Endothelial cell of umbilical vein (primary cell): ENCODE results near the gene CAMTA1. TPM values are rescaled to one million over a fixed set of nuclear protein-coding genes. Genes with fewer than 3 reads are reported as not detected.

Experiments used
- BruUV-seq: library from RNA; stranded (reverse); fragments of 400-500 nt; replicated peaks from 2 replicates; lab custom pipeline; 2021; lab: Mats Ljungman, UMichigan
- CTCF ChIA-PET: fragments of 300-600, 350-600 bp; sonication (Branson Sonifier 250); formaldehyde crosslinking; loops from one replicate; lab custom pipeline; 2021; ENCODE audit warnings: antibody characterized with exemption, inconsistent platforms; lab: Charles Lee
- POLR2A ChIA-PET: fragments of 300-600, 350-600 bp; sonication (Branson Sonifier 250); formaldehyde crosslinking; loops from one replicate; lab custom pipeline; 2021; ENCODE audit warnings: antibody characterized with exemption, inconsistent platforms; lab: Charles Lee
- DNase-seq: peaks from one replicate; pipeline ENCODE4 v3.0.0-alpha.2; 2011; ENCODE audit warnings: low read depth, low spot score
- FAIRE-seq: peaks from 2 replicates; lab custom pipeline; 2011; peaks lifted over from hg19 to GRCh38; lab: Jason Lieb, UNC
- H2AFZ ChIP-seq: 2 replicates; pipeline ENCODE4 v1.6.0; 2012; ENCODE audit warnings: low read depth, low read length, control low read depth, inconsistent platforms
- H3K27ac ChIP-seq: 2 replicates; pipeline ENCODE4 v1.5.1; 2011; ENCODE audit warnings: low read depth, mild to moderate bottlenecking, control low read depth, low read length, moderate library complexity; ENCODE audit not compliant: insufficient read depth
- H3K27me3 ChIP-seq, 2 experiments: 2 replicates each; pipeline versions ENCODE4 v1.6.0 to v1.6.1; 2011; ENCODE audit warnings: low read length in 2 of 2, mixed read lengths in 1 of 2; ENCODE audit not compliant: control insufficient read depth in 2 of 2, insufficient read depth in 2 of 2
- H3K36me3 ChIP-seq, 2 experiments: 2 replicates in 1 of 2; 3 replicates in 1 of 2; pipeline ENCODE4 v1.5.1; 2011; ENCODE audit warnings: low read length in 2 of 2, mild to moderate bottlenecking in 1 of 2, moderate library complexity in 1 of 2; ENCODE audit not compliant: control insufficient read depth in 2 of 2, insufficient read depth in 2 of 2; ENCODE audit errors: extremely low read depth in 1 of 2
- H3K4me1 ChIP-seq: 3 replicates; pipeline ENCODE4 v1.5.1; 2011; ENCODE audit warnings: mild to moderate bottlenecking, low read length; ENCODE audit not compliant: control insufficient read depth, insufficient read depth; ENCODE audit errors: extremely low read depth
- H3K4me2 ChIP-seq: 2 replicates; pipeline ENCODE4 v1.6.1; 2011; ENCODE audit warnings: low read length, control low read depth, mixed read lengths; ENCODE audit not compliant: insufficient read depth
- H3K4me3 ChIP-seq, 3 experiments: fragments of 200-600 bp in 1 of 3; sonication (generic), shearing (Covaris generic) in 1 of 3; replicated peaks in 1 of 3; 2 replicates each; pipeline ENCODE4 v1.5.1; 2011 to 2016; ENCODE audit warnings: control low read depth in 3 of 3, low read length in 3 of 3, mild to moderate bottlenecking in 2 of 3, inconsistent platforms in 1 of 3, low read depth in 1 of 3, moderate library complexity in 1 of 3; ENCODE audit not compliant: insufficient read depth in 1 of 3
- H3K79me2 ChIP-seq: 2 replicates; pipeline ENCODE4 v1.6.0; 2012; ENCODE audit warnings: low read length, inconsistent platforms; ENCODE audit not compliant: control insufficient read depth, insufficient read depth
- H3K9ac ChIP-seq: replicated peaks from 2 replicates; pipeline ENCODE3; 2011; ENCODE audit warnings: low read length, control low read depth; ENCODE audit not compliant: insufficient read depth; ENCODE audit errors: extremely low read depth
- H3K9me1 ChIP-seq: replicated peaks from 3 replicates; pipeline ENCODE4 v1.6.0; 2011; ENCODE audit warnings: mild to moderate bottlenecking, low read length; ENCODE audit not compliant: control insufficient read depth, insufficient read depth; ENCODE audit errors: extremely low read depth
- H3K9me3 ChIP-seq: replicated peaks from 2 replicates; pipeline ENCODE4 v1.5.1; 2012; ENCODE audit warnings: low read length, inconsistent platforms; ENCODE audit not compliant: control insufficient read depth, insufficient read depth
- H4K20me1 ChIP-seq: replicated peaks from 2 replicates; pipeline ENCODE3; 2011; ENCODE audit warnings: mild to moderate bottlenecking, low read length; ENCODE audit not compliant: control insufficient read depth, insufficient read depth; ENCODE audit errors: extremely low read depth
- EZH2 ChIP-seq: IDR thresholded peaks from 2 replicates; pipeline ENCODE4 v1.6.1; 2012; ENCODE audit warnings: borderline replicate concordance, low read depth, mild to moderate bottlenecking, moderate library complexity, low read length, inconsistent platforms; ENCODE audit not compliant: severe bottlenecking
- FOS ChIP-seq: IDR thresholded peaks from 2 replicates; pipeline ENCODE4 v1.6.1; 2011; ENCODE audit warnings: mild to moderate bottlenecking, low read length, moderate library complexity, borderline replicate concordance; ENCODE audit not compliant: insufficient read depth
- GATA2 ChIP-seq: IDR thresholded peaks from 2 replicates; pipeline ENCODE4 v1.7.0; 2011; ENCODE audit warnings: low read depth, mild to moderate bottlenecking, moderate library complexity, mixed read lengths, low read length; ENCODE audit not compliant: insufficient read length, insufficient read depth
- JUN ChIP-seq: IDR thresholded peaks from 2 replicates; pipeline ENCODE4 v1.6.1; 2011; ENCODE audit warnings: borderline replicate concordance, low read depth; ENCODE audit not compliant: insufficient read length, insufficient read depth
- MYC ChIP-seq: IDR thresholded peaks from one replicate; pipeline ENCODE4 v1.6.1; 2011; ENCODE audit warnings: mild to moderate bottlenecking, low read depth, low read length
- POLR2A ChIP-seq: IDR thresholded peaks from 2 replicates; pipeline ENCODE4 v1.6.1; 2012; ENCODE audit warnings: low read depth, mild to moderate bottlenecking, control low read depth, low read length
- POLR2AphosphoS5 ChIP-seq: IDR thresholded peaks from 2 replicates; pipeline ENCODE4 v1.6.1; 2012; ENCODE audit warnings: low read depth, mild to moderate bottlenecking, control low read depth, low read length, moderate library complexity; ENCODE audit not compliant: insufficient read depth
- dilution Hi-C: fragments of 300-500 bp; cut with MboI; formaldehyde crosslinking; loops from one replicate; pipeline ENCODE4 v1.15.0; 2019; ENCODE audit warnings: low sequenced_read_pairs; ENCODE audit not compliant: extremely low pct_ligation_motif_present
- intact Hi-C: fragments of 100-400 bp; cut with micrococcal nuclease; formaldehyde crosslinking; loops from one replicate; pipeline ENCODE4 v1.10.0; 2022
- polyA plus RNA-seq, 4 experiments: library from polyadenylated mRNA; depleted of rRNA in 3 of 4; stranded (reverse) in 3 of 4; unstranded in 1 of 4; fragments of >200 nt; gene quantifications; 2 replicates each; pipeline versions ENCODE4 v1.2.1 to v1.2.3, GENCODE V29; 2011 to 2012; ENCODE audit warnings: missing spikeins in 1 of 4
- total RNA-seq: library from RNA; stranded (reverse); gene quantifications from 2 replicates; pipeline ENCODE4 v1.2.3, GENCODE V29; 2021
- TF ChIP-seq, protein P1 (sequence below), 2 donors: IDR thresholded peaks; 1 replicate in 1 of 2; 2 replicates in 1 of 2; pipeline ENCODE4 v1.5.1; 2011; ENCODE audit warnings: low read length in 2 of 2, mild to moderate bottlenecking in 2 of 2, moderate library complexity in 2 of 2, control low read depth in 1 of 2, inconsistent platforms in 1 of 2, low read depth in 1 of 2; ENCODE audit not compliant: insufficient read depth in 1 of 2; ENCODE audit errors: extremely low read depth in 1 of 2
- TF ChIP-seq, protein P2 (sequence below): IDR thresholded peaks from 2 replicates; pipeline ENCODE4 v1.6.1; 2011; ENCODE audit not compliant: insufficient read depth, insufficient read length

CAMTA1 gene
- total and polyA plus RNA-seq, 2 donors (not counting 3 experiments of a cell fraction or from before 2014, with no cell fraction given), result 50.8 to 92.7 TPM

DNA sequence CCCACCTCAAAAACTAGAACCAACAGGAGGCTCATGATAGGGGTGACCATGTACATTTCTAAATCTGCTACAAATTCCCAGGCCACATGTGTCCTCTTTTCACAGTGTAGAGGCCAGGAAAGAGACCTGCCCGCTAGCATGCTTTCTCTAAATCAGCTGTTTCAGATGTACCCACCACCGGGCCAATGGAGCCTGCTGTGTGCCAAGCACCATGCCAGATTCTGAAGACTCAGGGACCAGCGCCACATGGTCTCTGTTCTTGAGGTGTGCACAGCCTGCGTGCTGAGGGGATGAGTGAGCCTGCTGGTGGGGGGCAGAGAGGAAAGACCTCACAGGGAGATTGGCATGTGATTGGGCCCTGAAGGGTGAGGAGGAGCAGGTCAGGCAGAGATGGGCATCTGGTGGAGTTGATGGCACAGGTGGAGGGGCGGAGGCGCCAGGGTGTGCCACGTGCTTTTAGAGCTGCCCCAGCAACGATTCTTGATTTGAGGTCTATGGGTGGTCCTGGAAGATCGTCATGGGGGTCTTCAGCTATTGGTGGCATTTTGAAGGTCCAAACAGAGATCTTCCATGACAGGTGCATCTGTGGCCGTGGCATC, 500.7 kb downstream of the CAMTA1 start:
- Histone ChIP-seq H2AFZ (no peak overlapping the region), H3K9me3 (no peaks in the 10 kb centered on the region), H3K36me3 (no peaks in the 10 kb centered on the region), H3K27me3 (no peaks in the 10 kb centered on the region), H3K4me3 (no peak overlapping the region), H3K9ac (no peak overlapping the region), H3K4me2 (no peak overlapping the region), H3K9me1 (no peaks in the 10 kb centered on the region), H3K4me1 (no peaks in the 10 kb centered on the region), H4K20me1 (no peaks in the 10 kb centered on the region), H3K79me2 (no peaks in the 10 kb centered on the region), H3K27ac (no peak overlapping the region)
- intact Hi-C loops (no loop called here), dilution Hi-C loops (no loop called here)
- no peak for DNase-seq
- BruUV-seq, result no TSS peak
- ChIA-PET POLR2A (no interaction called here), CTCF (interaction anchor here (1.1 kb wide), 1 partner anchor 13 kb away, joined by 5 read pairs; no protein-coding TSS in a partner anchor)
- no peak for FAIRE-seq
- TF ChIP-seq FOS, result no peak
- no peak for TF ChIP-seq EZH2
- TF ChIP-seq JUN, result no peak
- no peak for TF ChIP-seq POLR2A
- TF ChIP-seq, protein P1, sequence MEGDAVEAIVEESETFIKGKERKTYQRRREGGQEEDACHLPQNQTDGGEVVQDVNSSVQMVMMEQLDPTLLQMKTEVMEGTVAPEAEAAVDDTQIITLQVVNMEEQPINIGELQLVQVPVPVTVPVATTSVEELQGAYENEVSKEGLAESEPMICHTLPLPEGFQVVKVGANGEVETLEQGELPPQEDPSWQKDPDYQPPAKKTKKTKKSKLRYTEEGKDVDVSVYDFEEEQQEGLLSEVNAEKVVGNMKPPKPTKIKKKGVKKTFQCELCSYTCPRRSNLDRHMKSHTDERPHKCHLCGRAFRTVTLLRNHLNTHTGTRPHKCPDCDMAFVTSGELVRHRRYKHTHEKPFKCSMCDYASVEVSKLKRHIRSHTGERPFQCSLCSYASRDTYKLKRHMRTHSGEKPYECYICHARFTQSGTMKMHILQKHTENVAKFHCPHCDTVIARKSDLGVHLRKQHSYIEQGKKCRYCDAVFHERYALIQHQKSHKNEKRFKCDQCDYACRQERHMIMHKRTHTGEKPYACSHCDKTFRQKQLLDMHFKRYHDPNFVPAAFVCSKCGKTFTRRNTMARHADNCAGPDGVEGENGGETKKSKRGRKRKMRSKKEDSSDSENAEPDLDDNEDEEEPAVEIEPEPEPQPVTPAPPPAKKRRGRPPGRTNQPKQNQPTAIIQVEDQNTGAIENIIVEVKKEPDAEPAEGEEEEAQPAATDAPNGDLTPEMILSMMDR (IDR thresholded peaks at IDR 0.05; ENCODE audit: extremely low read depth in 1 of 2, insufficient read depth in 1 of 2, low read depth in 1 of 2, low read length in 2 of 2), result no peak
- TF ChIP-seq MYC, result no peak
- TF ChIP-seq, protein P2, sequence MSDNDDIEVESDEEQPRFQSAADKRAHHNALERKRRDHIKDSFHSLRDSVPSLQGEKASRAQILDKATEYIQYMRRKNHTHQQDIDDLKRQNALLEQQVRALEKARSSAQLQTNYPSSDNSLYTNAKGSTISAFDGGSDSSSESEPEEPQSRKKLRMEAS, result no peak
- no peak for TF ChIP-seq POLR2AphosphoS5
- TF ChIP-seq GATA2, result no peak
